ENCODE results near the gene UBE2E3.
"Not testable (repeated sequence)": the region's sequence is repeated elsewhere in the genome, so short reads cannot be mapped to it uniquely, and the experiment has no call there.

- TF ChIP-seq, protein P1, sequence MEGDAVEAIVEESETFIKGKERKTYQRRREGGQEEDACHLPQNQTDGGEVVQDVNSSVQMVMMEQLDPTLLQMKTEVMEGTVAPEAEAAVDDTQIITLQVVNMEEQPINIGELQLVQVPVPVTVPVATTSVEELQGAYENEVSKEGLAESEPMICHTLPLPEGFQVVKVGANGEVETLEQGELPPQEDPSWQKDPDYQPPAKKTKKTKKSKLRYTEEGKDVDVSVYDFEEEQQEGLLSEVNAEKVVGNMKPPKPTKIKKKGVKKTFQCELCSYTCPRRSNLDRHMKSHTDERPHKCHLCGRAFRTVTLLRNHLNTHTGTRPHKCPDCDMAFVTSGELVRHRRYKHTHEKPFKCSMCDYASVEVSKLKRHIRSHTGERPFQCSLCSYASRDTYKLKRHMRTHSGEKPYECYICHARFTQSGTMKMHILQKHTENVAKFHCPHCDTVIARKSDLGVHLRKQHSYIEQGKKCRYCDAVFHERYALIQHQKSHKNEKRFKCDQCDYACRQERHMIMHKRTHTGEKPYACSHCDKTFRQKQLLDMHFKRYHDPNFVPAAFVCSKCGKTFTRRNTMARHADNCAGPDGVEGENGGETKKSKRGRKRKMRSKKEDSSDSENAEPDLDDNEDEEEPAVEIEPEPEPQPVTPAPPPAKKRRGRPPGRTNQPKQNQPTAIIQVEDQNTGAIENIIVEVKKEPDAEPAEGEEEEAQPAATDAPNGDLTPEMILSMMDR (IDR thresholded peaks at IDR 0.05; ENCODE audit: low read depth, low read length): not testable (repeated sequence)
- TF ChIP-seq EZH2phosphoT487 (IDR thresholded peaks at IDR 0.05; ENCODE audit: low read depth): not testable (repeated sequence)
Observed at GRCh38 chr2:180937480-180937879, 42.9 kb upstream of the UBE2E3 start.
